Fibroblast of the aortic adventitia (primary cell): ENCODE results near the gene SEPTIN2. TPM values are rescaled to one million over a fixed set of nuclear protein-coding genes. Genes with fewer than 3 reads are reported as not detected.
A peak's percentile ranks its signal among the peaks of the same experiment; 100 is the strongest.

ENCODE experiments used
- DNase-seq: peaks from one replicate; pipeline ENCODE4 v3.0.0-alpha.2; 2010; ENCODE audit warnings: low read depth
- H3K4me3 ChIP-seq: 2 replicates; pipeline ENCODE4 v1.5.1; 2011; ENCODE audit warnings: low read depth, mild to moderate bottlenecking, control low read depth, low read length, moderate library complexity
- total RNA-seq: library from RNA; depleted of rRNA; stranded (reverse); fragments of >200 nt; gene quantifications from 2 replicates; pipeline ENCODE4 v1.2.3, GENCODE V29; 2012; ENCODE audit warnings: low replicate concordance
- TF ChIP-seq, protein P1 (sequence below): IDR thresholded peaks from 2 replicates; pipeline ENCODE4 v1.5.1; 2011; ENCODE audit warnings: mild to moderate bottlenecking, low read length, control low read depth, inconsistent platforms; ENCODE audit not compliant: insufficient read depth

Gene SEPTIN2
- total RNA-seq, 1 donor, result 546 TPM

DNA sequence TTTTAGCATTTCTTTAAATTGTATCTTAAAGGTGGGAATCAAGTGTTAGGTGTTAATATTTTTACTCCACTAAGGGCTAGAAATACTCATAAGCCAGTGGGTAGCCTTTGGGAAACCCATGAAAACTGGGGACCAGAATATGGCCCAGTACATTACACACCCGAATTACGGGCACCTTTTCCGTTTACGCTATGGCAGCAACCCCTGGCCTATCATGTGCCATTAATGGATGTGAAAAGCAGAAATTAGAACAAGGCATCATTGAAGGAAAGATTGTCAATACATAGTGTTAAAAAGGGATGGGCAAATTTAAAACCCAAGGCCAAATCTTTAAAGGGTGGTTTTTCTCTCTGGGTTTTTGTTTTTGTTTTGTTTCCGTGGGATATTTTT lies 41.1 kb downstream of the SEPTIN2 start:
- TF ChIP-seq, protein P1, sequence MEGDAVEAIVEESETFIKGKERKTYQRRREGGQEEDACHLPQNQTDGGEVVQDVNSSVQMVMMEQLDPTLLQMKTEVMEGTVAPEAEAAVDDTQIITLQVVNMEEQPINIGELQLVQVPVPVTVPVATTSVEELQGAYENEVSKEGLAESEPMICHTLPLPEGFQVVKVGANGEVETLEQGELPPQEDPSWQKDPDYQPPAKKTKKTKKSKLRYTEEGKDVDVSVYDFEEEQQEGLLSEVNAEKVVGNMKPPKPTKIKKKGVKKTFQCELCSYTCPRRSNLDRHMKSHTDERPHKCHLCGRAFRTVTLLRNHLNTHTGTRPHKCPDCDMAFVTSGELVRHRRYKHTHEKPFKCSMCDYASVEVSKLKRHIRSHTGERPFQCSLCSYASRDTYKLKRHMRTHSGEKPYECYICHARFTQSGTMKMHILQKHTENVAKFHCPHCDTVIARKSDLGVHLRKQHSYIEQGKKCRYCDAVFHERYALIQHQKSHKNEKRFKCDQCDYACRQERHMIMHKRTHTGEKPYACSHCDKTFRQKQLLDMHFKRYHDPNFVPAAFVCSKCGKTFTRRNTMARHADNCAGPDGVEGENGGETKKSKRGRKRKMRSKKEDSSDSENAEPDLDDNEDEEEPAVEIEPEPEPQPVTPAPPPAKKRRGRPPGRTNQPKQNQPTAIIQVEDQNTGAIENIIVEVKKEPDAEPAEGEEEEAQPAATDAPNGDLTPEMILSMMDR, result no peak
- DNase-seq, result no peak
- H3K4me3 ChIP-seq, result peak overlapping the region; percentile 74

DNA sequence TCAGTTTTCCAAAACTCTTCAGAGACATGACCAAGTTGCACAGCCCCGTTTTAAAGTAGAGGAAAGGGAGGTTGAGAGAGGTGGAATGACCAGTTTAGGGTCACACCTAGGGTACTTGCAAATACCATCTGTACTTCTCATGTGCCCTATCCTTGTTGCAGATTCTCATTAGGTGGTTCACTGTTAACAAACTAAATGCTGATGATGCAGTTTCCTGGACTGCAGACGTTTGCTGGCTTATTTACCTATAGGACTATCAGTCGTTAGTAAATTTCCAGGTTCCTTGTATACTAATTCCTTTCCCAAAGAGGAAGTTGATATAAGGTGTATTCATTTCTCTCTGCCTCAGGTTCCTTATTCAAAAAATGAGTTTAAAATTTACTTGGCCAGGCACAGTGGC lies 41.8 kb downstream of the SEPTIN2 start:
- peak overlapping the region; percentile 74 for H3K4me3 ChIP-seq
- DNase-seq, result no peak
- TF ChIP-seq, protein P1, result no peak

DNA sequence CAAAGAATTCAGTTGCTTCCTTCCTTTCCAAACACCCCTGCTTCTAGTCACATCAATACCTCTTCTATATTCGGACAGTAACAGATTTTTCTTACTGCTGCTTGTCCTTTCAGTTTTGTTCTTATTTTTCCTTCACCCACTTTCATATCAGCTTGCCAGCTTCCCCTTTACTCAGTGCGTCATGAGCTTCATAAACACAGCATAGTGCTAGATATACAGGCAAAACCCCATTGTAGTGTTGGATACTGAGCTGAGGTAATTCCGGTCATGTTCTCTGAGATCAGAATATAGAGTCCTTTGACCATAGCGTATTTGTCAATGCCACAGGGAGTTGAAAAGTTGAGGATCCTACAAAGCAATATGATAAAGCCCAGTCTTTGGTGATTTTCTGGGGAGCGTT lies 42.7 kb downstream of the SEPTIN2 start:
- H3K4me3 ChIP-seq, result no peak overlapping the region
- TF ChIP-seq, protein P1, result no peak
- no peak for DNase-seq

DNA sequence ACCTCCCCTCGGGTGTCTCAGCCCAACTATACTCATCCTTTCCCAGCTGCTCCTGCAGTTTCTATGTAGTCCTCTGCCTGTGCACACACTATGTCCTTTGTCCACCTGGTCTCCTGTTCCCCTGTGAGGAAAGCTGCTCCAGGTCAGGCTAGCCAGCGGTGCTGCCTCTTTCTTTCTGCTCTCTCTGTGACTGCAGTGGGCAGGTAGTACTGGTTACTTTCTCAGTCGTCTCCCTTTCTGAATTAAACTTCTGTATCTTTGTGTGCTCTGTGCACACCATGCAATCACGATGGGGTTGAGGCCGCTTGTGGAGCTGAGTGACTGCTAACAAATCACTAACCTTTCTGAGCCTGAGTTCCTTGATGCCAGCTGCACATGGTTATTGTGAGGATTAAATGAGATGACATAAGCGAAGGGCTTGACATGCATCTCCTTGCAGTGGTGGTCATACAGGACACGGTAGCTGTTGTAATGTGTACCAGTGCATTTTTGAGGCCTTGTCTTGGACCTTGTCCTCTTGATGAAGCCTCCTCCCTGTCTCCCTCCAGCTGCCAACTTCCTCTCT lies 43.8 kb downstream of the SEPTIN2 start:
- no peak for DNase-seq
- H3K4me3 ChIP-seq, result no peak overlapping the region
- TF ChIP-seq, protein P1, result no peak

DNA sequence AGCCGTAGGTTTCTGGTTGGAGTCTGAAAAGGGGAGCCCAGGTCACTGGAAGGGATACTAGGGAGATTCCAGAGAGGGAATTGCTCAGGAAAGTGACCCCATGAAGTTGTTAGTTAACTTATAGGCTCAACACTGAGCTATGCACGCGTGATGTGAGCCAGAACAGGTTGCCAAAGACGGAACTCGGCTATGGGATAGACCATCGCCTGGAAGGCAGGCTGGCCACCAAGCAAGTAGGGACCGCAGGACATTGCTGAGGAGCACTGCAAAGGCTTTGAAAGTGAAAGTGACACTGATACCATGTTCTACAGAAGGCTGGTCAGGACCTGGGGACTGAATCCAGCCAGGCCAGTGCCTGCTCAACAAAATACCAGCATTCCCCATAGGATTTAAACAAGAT lies 47.7 kb downstream of the SEPTIN2 start:
- no peak for DNase-seq
- TF ChIP-seq, protein P1, result no peak
- H3K4me3 ChIP-seq, result no peak overlapping the region

DNA sequence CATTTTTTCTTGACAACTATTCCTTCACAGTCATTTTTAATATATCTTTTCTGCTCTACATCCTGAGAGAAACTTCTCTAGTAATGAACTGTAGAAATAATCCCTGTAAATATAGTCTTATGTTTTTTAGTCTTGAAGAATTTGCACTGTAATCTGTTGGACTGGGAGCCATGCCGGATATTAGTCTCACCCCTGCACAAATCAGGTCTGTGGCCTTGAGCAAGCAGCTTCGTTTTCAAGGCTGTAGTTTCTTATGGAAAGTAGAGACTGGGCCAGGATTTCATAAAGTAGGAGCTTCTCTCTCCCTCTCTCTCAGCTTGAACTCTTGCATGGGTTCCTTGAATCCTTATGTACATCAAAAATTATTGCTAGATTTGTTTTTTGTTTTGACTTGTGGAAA lies 49.1 kb downstream of the SEPTIN2 start:
- DNase-seq, result no peak
- TF ChIP-seq, protein P1, result no peak
- H3K4me3 ChIP-seq, result no peak overlapping the region

DNA sequence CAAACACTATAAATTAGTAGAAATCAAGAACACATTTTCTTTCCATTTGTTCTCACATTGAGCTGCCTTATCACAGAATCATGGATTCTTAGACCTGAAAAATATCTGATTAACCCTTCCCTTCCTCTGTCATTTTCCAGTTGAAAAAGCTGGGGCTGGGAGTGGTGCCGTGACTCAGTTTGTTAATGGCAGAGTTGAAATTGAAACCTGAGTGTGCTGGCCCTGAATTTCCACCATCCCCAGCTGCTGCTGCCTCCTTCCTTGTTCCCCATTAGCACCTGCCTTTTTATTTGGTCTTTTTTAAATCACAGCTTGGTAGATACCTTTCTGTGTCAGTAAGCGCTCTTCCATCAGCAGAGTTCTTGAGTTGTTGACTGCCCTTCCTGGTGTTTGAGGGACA lies 51.0 kb downstream of the SEPTIN2 start:
- DNase-seq, result no peak
- TF ChIP-seq, protein P1, result no peak
- no peak overlapping the region for H3K4me3 ChIP-seq
